Keratinocyte (primary cell): ENCODE results near the gene SCFD1. TPM values are rescaled to one million over a fixed set of nuclear protein-coding genes. Genes with fewer than 3 reads are reported as not detected.

Source experiments
- DNase-seq: peaks from one replicate; pipeline ENCODE4 v3.0.0-alpha.2; 2011; ENCODE audit warnings: low read depth, missing footprints, low spot score
- FAIRE-seq: peaks from 2 replicates; lab custom pipeline; 2011; peaks lifted over from hg19 to GRCh38; lab: Jason Lieb, UNC
- H2AFZ ChIP-seq: 2 replicates; pipeline ENCODE4 v1.6.0; 2012; ENCODE audit warnings: low read length, control low read depth, inconsistent platforms; ENCODE audit not compliant: control insufficient read depth
- H3K27ac ChIP-seq: 2 replicates; pipeline ENCODE4 v1.5.1; 2011; ENCODE audit warnings: low read length; ENCODE audit not compliant: control insufficient read depth, insufficient read depth
- H3K27me3 ChIP-seq: 3 replicates; pipeline ENCODE4 v1.6.0; 2011; ENCODE audit warnings: low read length; ENCODE audit not compliant: control insufficient read depth, insufficient read depth; ENCODE audit errors: extremely low read depth
- H3K36me3 ChIP-seq, 2 experiments: 2 replicates in 1 of 2; 3 replicates in 1 of 2; pipeline ENCODE4 v1.5.1; 2011; ENCODE audit warnings: low read length in 2 of 2, mild to moderate bottlenecking in 1 of 2; ENCODE audit not compliant: control insufficient read depth in 2 of 2, insufficient read depth in 2 of 2; ENCODE audit errors: extremely low read depth in 1 of 2
- H3K4me1 ChIP-seq: 3 replicates; pipeline ENCODE4 v1.5.1; 2011; ENCODE audit warnings: low read length; ENCODE audit not compliant: control insufficient read depth, insufficient read depth; ENCODE audit errors: extremely low read depth
- H3K4me2 ChIP-seq: 3 replicates; pipeline ENCODE4 v1.6.0; 2011; ENCODE audit warnings: low read depth, low read length; ENCODE audit not compliant: control insufficient read depth, insufficient read depth; ENCODE audit errors: extremely low read depth
- H3K4me3 ChIP-seq, 3 experiments: fragments of 200-600 bp in 1 of 3; sonication (generic) in 1 of 3; 2 replicates in 2 of 3; 3 replicates in 1 of 3; pipeline ENCODE4 v1.5.1; 2011 to 2016; ENCODE audit warnings: low read length in 3 of 3, mild to moderate bottlenecking in 3 of 3, control low read depth in 2 of 3, inconsistent platforms in 1 of 3, low read depth in 1 of 3, mixed read lengths in 1 of 3, mixed run types in 1 of 3, moderate library complexity in 1 of 3; ENCODE audit not compliant: control insufficient read depth in 2 of 3, insufficient read depth in 2 of 3; ENCODE audit errors: extremely low read depth in 1 of 3
- H3K79me2 ChIP-seq: 2 replicates; pipeline ENCODE4 v1.6.0; 2012; ENCODE audit warnings: low read length; ENCODE audit not compliant: control insufficient read depth, insufficient read depth
- H3K9ac ChIP-seq: 3 replicates; pipeline ENCODE4 v1.6.0; 2011; ENCODE audit warnings: low read length; ENCODE audit not compliant: control insufficient read depth, insufficient read depth; ENCODE audit errors: extremely low read depth
- H3K9me1 ChIP-seq: 3 replicates; pipeline ENCODE4 v1.6.0; 2011; ENCODE audit warnings: low read length; ENCODE audit not compliant: control insufficient read depth, insufficient read depth; ENCODE audit errors: extremely low read depth
- H3K9me3 ChIP-seq: 2 replicates; pipeline ENCODE4 v1.5.1; 2012; ENCODE audit warnings: low read depth, low read length; ENCODE audit not compliant: control insufficient read depth
- H4K20me1 ChIP-seq: 3 replicates; pipeline ENCODE4 v1.6.0; 2011; ENCODE audit warnings: low read length; ENCODE audit not compliant: control insufficient read depth, insufficient read depth; ENCODE audit errors: extremely low read depth
- CTCF ChIP-seq, 3 experiments: IDR thresholded peaks in 1 of 3; conservative IDR thresholded peaks in 1 of 3; optimal IDR thresholded peaks in 1 of 3; 2 replicates in 2 of 3; 3 replicates in 1 of 3; pipeline versions ENCODE3 to v1.5.1; 2011; ENCODE audit warnings: low read length in 3 of 3, mild to moderate bottlenecking in 3 of 3, moderate library complexity in 2 of 3, control low read depth in 1 of 3, inconsistent platforms in 1 of 3; ENCODE audit not compliant: insufficient read depth in 2 of 3; ENCODE audit errors: extremely low read depth in 1 of 3
- EZH2 ChIP-seq: IDR thresholded peaks from one replicate; pipeline ENCODE4 v1.6.1; 2012; ENCODE audit warnings: inconsistent platforms, mild to moderate bottlenecking, low read length, moderate library complexity
- dilution Hi-C: fragments of 300-500 bp; cut with MboI; formaldehyde crosslinking; loops from one replicate; pipeline ENCODE4 v1.7.0; 2020; ENCODE audit warnings: low sequenced_read_pairs; ENCODE audit not compliant: extremely low pct_ligation_motif_present
- polyA plus RNA-seq, 5 experiments: library from polyadenylated mRNA; depleted of rRNA in 3 of 5; stranded (reverse) in 3 of 5; stranded (forward) in 1 of 5; unstranded in 1 of 5; fragments of >200 nt; gene quantifications; 1 replicate in 1 of 5; 2 replicates in 3 of 5; 3 replicates in 1 of 5; pipeline versions ENCODE4 v1.2.1 to v1.2.3, GENCODE V29; 2011 to 2012; ENCODE audit warnings: missing spikeins in 2 of 5, low read depth in 1 of 5, low replicate concordance in 1 of 5

The SCFD1 gene
- polyA plus RNA-seq, 1 donor (not counting 4 experiments of a cell fraction or from before 2014, with no cell fraction given), result 100 TPM

GRCh38 chr14:30588873-30589272, 33.2 kb upstream of the SCFD1 start:
- TF ChIP-seq CTCF (optimal IDR thresholded peaks at IDR 0.05 in 1 of 3, IDR thresholded peaks at IDR 0.05 in 1 of 3, conservative IDR thresholded peaks at IDR 0.05 in 1 of 3; ENCODE audit: extremely low read depth in 1 of 3, insufficient read depth in 2 of 3, low read length in 3 of 3) (no peak), EZH2 (no peak)
- no peaks in the 10 kb centered on the region for H3K9me1 ChIP-seq
- H3K4me1 ChIP-seq, result no peaks in the 10 kb centered on the region
- no peaks in the 10 kb centered on the region for H3K9me3 ChIP-seq
- no peak overlapping the region for H3K4me3 ChIP-seq
- no peak overlapping the region for H3K4me2 ChIP-seq
- H3K27ac ChIP-seq, result no peak overlapping the region
- no peak for FAIRE-seq
- peaks cover 23% of the 10 kb centered on the region for H3K79me2 ChIP-seq
- no peak overlapping the region for H2AFZ ChIP-seq
- H3K27me3 ChIP-seq, result no peaks in the 10 kb centered on the region
- H3K9ac ChIP-seq, result no peak overlapping the region
- dilution Hi-C loops, result no loop called here
- H4K20me1 ChIP-seq, result no peaks in the 10 kb centered on the region
- H3K36me3 ChIP-seq, result peaks cover 2 to 3% of the 10 kb centered on the region in 2 experiments
- no peak for DNase-seq

GRCh38 chr14:30596935-30597334, 25.2 kb upstream of the SCFD1 start:
- dilution Hi-C loops, result no loop called here
- Histone ChIP-seq H3K9me1 (no peaks in the 10 kb centered on the region), H3K4me2 (no peak overlapping the region), H3K4me1 (no peaks in the 10 kb centered on the region), H3K9me3 (no peaks in the 10 kb centered on the region), H3K36me3 (peaks cover 5 to 10% of the 10 kb centered on the region in 2 experiments), H4K20me1 (no peaks in the 10 kb centered on the region), H2AFZ (no peak overlapping the region), H3K9ac (no peak overlapping the region), H3K4me3 (no peak overlapping the region), H3K79me2 (no peaks in the 10 kb centered on the region), H3K27ac (no peak overlapping the region), H3K27me3 (no peaks in the 10 kb centered on the region)
- TF ChIP-seq CTCF (optimal IDR thresholded peaks at IDR 0.05 in 1 of 3, IDR thresholded peaks at IDR 0.05 in 1 of 3, conservative IDR thresholded peaks at IDR 0.05 in 1 of 3; ENCODE audit: extremely low read depth in 1 of 3, insufficient read depth in 2 of 3, low read length in 3 of 3) (no peak), EZH2 (no peak)
- FAIRE-seq (no peak), DNase-seq (no peak)
